ENCODE measurements around the gene UST.

Gene UST

DNA sequence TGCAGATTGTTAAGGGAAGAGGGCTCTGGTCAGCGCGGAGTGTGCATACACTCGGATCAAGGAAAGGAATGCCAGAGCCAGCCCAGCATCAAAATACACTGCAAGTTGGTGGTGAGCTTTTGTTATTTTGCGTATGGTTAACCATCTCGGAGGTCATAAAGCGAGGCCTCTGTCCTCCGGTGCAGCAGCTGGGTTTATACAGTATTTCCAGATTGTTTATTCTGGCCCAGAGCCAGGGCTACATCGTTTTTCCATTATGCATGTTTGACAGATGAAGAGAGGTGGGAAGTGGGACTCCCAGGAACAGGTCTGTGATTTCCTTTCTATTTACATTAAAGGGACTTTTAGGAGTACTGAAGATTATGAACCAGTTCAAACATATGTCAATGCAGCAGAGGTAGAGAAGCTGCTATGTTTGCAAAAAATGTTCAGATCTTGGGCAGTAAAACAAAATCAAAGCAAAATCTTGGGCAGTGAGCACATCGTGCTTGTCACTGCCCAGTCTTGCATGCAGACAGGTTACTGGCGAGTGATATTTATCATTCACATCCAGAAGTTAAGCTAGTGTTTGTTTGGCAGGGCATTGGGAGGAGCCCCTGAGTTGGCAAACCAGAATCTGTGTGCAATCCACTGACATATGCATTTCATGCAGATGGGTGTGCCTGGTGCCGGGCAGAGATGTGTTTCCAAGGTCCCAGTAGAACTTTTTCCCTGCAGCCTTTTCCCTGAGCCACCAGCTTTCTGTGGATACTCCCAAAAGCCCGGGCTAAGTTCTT is 314.3 kb downstream of the UST start:
- DNase-seq (ENCODE audit: extremely low spot score) = no peak
- TF ChIP-seq, protein P1, sequence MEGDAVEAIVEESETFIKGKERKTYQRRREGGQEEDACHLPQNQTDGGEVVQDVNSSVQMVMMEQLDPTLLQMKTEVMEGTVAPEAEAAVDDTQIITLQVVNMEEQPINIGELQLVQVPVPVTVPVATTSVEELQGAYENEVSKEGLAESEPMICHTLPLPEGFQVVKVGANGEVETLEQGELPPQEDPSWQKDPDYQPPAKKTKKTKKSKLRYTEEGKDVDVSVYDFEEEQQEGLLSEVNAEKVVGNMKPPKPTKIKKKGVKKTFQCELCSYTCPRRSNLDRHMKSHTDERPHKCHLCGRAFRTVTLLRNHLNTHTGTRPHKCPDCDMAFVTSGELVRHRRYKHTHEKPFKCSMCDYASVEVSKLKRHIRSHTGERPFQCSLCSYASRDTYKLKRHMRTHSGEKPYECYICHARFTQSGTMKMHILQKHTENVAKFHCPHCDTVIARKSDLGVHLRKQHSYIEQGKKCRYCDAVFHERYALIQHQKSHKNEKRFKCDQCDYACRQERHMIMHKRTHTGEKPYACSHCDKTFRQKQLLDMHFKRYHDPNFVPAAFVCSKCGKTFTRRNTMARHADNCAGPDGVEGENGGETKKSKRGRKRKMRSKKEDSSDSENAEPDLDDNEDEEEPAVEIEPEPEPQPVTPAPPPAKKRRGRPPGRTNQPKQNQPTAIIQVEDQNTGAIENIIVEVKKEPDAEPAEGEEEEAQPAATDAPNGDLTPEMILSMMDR (IDR thresholded peaks at IDR 0.05; ENCODE audit: control extremely low read depth, extremely low read depth, low read depth, missing control alignments) = no peak
- ChIA-PET POLR2A (no interaction called here), CTCF (interaction anchor here (0.9 to 8.8 kb wide), 14 partner anchors 15 to 456 kb away, joined by 3 to 62 read pairs (median 3); no protein-coding TSS in a partner anchor)

DNA sequence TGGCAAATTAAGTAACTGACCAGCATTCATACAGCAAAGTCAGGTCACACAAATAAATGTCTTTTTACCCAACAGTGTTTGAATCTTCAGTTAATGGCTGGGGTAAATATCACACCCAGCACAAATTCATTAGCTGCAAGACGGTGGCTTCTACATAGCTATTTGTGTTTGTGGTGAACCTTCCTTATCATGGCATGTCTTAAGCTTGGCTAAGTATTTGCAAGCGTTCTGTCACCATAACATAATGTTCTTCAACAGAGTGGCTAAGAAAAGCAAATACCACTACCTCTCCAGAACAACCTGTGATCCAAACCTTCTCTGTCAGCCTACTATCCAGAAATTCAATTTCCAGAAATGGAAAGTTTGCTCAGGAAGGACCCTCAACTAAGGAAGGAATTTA is 315.1 kb downstream of the UST start:
- TF ChIP-seq, protein P1 (IDR thresholded peaks at IDR 0.05; ENCODE audit: control extremely low read depth, extremely low read depth, low read depth, missing control alignments) = no peak
- POLR2A ChIA-PET = no interaction called here
- DNase-seq (ENCODE audit: extremely low spot score) = no peak
- CTCF ChIA-PET = interaction anchor here (1.1 to 8.8 kb wide), 14 partner anchors 10 to 484 kb away, joined by 3 to 62 read pairs (median 4); no protein-coding TSS in a partner anchor

DNA sequence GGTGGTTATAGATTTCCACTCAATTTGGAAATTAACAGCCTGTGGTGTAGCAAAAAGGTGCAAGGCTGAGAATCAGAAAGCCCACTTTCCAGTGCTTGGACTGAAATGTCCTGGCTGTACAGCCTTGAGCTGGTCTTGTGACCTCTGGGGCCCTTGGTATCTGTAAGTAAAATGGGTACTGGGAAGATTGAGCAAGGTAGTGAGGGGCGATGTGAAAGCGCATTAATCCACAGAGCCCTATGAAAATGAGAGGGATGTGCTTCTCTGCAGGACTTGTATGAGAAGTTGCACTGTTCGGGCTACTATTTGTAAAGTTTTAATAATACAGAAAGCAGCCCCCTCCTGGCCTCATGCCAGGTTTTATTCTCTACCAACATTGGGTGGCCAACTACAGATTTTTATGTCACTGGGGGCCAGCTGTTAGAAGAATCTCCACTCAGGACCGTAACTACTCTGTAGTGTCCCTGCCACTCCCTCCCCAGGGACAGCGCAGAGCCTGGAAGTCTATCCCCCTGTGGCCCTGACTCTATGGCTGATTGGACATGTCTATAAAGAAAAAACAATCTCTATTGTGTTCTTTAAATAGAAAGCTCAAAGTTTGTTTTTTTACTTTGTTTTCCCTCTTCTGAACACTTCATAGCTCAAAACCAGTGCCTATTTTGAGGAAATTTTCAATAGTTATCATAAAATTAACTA is 316.0 kb downstream of the UST start:
- TF ChIP-seq, protein P1 (IDR thresholded peaks at IDR 0.05; ENCODE audit: control extremely low read depth, extremely low read depth, low read depth, missing control alignments) = no peak
- DNase-seq (ENCODE audit: extremely low spot score) = no peak
- CTCF ChIA-PET = interaction anchor here (1.1 to 8.8 kb wide), 13 partner anchors 9 to 485 kb away, joined by 3 to 62 read pairs (median 6); no protein-coding TSS in a partner anchor
- POLR2A ChIA-PET = no interaction called here

DNA sequence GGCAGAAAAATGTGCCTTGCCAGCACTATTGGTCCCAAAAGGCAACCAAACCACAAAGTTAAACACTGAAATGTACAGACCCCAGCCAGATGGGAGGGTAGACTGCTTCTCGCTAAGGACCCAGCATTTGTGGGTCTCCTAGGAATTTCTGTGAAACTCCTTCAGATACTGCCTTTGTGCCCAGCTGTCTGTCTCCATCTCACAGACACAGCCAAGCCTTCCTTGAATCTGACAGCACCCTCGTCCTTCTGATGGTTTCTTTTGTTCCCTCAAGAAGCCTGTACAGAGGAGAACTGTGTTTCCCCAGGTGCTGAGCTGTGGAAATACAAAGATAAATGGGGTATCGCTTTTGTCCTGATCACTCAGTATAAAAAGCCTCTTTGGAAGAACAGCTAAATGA is 316.6 kb downstream of the UST start:
- CTCF ChIA-PET = interaction anchor here (0.9 to 8.8 kb wide), 15 partner anchors 9 to 485 kb away, joined by 3 to 62 read pairs (median 6); no protein-coding TSS in a partner anchor
- POLR2A ChIA-PET = no interaction called here
- no peak for DNase-seq (ENCODE audit: extremely low spot score)
- TF ChIP-seq, protein P1 (IDR thresholded peaks at IDR 0.05; ENCODE audit: control extremely low read depth, extremely low read depth, low read depth, missing control alignments) = no peak

DNA sequence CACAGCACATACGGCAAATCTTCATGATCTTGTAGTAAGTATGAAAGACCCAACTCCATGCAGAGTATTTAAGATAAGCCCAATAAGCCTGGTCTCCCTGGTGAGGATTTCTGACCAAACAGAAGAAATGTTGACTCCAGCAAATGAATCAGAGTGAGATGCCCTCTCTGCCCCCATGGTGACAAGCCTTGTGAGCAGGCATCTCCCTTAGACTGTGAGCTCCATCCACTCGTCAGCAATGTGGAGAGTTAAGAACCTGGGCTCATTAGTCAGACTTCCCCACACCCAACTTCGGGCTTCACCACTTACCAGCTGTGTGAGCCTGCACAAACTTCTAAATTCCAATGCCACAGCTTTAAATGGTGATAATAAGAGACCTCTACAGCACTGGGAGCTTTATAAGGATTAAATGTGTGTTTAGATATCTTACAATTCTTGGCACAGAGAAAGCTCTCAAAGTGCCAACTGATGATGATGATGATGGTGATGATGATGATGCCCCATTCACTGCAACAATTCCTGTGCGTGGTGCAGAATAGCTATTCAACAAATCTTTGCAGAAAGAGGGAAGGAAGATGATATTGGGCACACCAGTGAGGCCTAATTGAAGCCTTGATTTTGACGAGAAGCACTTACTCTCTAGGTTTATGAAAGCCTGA is 317.3 kb downstream of the UST start:
- ChIA-PET POLR2A (no interaction called here), CTCF (interaction anchor here (0.9 to 8.8 kb wide), 12 partner anchors 10 to 453 kb away, joined by 3 to 62 read pairs (median 9); no protein-coding TSS in a partner anchor)
- DNase-seq (ENCODE audit: extremely low spot score) = no peak
- TF ChIP-seq, protein P1 (IDR thresholded peaks at IDR 0.05; ENCODE audit: control extremely low read depth, extremely low read depth, low read depth, missing control alignments) = no peak

DNA sequence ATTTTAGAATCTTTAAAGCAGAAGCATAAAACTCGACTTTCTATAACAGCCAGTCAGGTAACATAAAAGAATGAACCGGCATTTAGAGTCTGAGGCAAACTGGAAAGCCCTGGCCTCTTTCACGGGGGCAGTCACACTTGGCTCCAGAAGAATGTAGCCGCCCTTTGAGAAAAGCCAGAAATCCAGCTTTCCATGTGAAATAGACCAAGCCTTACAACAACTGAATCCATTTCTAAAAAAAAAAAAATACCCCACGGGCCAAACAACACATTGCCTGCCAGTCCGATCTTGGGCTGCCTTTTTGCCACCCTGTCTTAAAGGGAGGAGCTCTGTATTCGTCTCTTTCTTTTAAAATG is 317.8 kb downstream of the UST start:
- TF ChIP-seq, protein P1 (IDR thresholded peaks at IDR 0.05; ENCODE audit: control extremely low read depth, extremely low read depth, low read depth, missing control alignments) = no peak
- ChIA-PET POLR2A (no interaction called here), CTCF (interaction anchor here (0.7 to 8.8 kb wide), 9 partner anchors 10 to 452 kb away, joined by 3 to 62 read pairs (median 7); no protein-coding TSS in a partner anchor)
- DNase-seq (ENCODE audit: extremely low spot score) = no peak

All from GM10248 (cell line).